Jurkat, Clone E6-1 (cell line): Measurements from ENCODE around the gene SHROOM3.
"Not testable (repeated sequence)": the region's sequence is repeated elsewhere in the genome, so short reads cannot be mapped to it uniquely, and the experiment has no call there.

ENCODE experiments used
- DNase-seq: peaks from one replicate; pipeline ENCODE4 v3.0.0-alpha.2; 2011; ENCODE audit warnings: low read depth, low spot score
- H3K4me3 ChIP-seq: 2 replicates; pipeline ENCODE4 v1.5.1; 2011; ENCODE audit warnings: mild to moderate bottlenecking, low read length, control low read depth, moderate library complexity

The SHROOM3 gene

GRCh38 chr4:76720121-76720520 is 285.1 kb downstream of the SHROOM3 start:
- no peak overlapping the region for H3K4me3 ChIP-seq
- DNase-seq, result no peak

- H3K4me3 ChIP-seq, DNase-seq: not testable (repeated sequence)
Observed at GRCh38 chr4:76722146-76722545, 287.1 kb downstream of the SHROOM3 start.

GRCh38 chr4:76722838-76723237 is 287.8 kb downstream of the SHROOM3 start:
- H3K4me3 ChIP-seq, result no peak overlapping the region
- DNase-seq, result no peak

- no peak for DNase-seq
Observed at GRCh38 chr4:76723373-76723772, 288.3 kb downstream of the SHROOM3 start.

GRCh38 chr4:76723924-76724323 is 288.9 kb downstream of the SHROOM3 start:
- DNase-seq, result no peak
- no peak overlapping the region for H3K4me3 ChIP-seq

More at GRCh38 chr4:76723373-76723772, 288.3 kb downstream of the SHROOM3 start:
- no peak overlapping the region for H3K4me3 ChIP-seq

- no peak for DNase-seq
Observed at GRCh38 chr4:76725039-76725438, 290.0 kb downstream of the SHROOM3 start.

DNA sequence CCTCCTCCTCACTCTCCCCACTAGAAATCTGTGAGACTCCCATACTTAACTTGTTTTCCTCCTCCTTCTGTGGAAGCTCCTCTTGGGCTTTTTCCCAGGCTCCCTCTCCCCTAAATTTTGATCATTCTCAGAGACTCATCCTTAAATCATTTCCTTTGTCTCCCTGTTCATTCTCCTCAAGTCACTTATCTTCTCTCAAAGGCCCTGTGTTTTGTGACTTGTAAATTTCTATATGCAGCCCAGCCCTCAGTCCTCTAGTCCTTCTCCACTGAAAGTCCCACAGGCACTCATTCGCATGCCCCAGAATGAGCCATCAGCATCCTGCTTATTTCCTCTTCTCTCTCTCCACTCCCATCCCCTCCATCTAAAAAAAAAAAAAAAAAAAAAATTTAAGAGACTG is 291.1 kb downstream of the SHROOM3 start:
- no peak overlapping the region for H3K4me3 ChIP-seq
- no peak for DNase-seq

More at GRCh38 chr4:76725039-76725438, 290.0 kb downstream of the SHROOM3 start:
- H3K4me3 ChIP-seq, result no peak overlapping the region

- no peak for DNase-seq
Observed at GRCh38 chr4:76726631-76727030, 291.6 kb downstream of the SHROOM3 start.

GRCh38 chr4:76727934-76728333 is 292.9 kb downstream of the SHROOM3 start:
- H3K4me3 ChIP-seq, DNase-seq: not testable (repeated sequence)

More at GRCh38 chr4:76726631-76727030, 291.6 kb downstream of the SHROOM3 start:
- no peak overlapping the region for H3K4me3 ChIP-seq

DNA sequence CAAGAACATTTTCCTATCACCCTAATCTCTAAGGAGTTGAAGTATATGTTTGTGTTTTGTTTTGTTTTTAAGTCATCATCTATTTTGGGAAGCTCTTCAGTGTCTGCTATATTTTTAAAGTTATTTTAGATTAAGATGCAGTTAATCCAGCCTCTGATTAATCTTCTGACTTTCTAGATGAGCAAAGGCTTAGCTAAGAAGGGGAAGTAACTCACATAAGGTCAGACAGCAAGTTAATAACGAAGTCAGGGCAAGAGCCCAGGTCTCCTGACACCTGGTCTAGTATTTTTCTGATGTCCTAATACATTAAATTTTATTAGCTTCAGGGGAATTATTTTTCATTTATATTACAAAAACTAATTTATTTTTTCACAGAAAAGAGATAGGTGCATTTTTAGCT is 294.4 kb downstream of the SHROOM3 start:
- DNase-seq, result no peak
- H3K4me3 ChIP-seq, result no peak overlapping the region

GRCh38 chr4:76729980-76730379 is 295.0 kb downstream of the SHROOM3 start:
- DNase-seq, result no peak
- H3K4me3 ChIP-seq, result no peak overlapping the region

- DNase-seq, result no peak
- H3K4me3 ChIP-seq, result no peak overlapping the region
Observed at GRCh38 chr4:76732246-76732645, 297.2 kb downstream of the SHROOM3 start.

DNA sequence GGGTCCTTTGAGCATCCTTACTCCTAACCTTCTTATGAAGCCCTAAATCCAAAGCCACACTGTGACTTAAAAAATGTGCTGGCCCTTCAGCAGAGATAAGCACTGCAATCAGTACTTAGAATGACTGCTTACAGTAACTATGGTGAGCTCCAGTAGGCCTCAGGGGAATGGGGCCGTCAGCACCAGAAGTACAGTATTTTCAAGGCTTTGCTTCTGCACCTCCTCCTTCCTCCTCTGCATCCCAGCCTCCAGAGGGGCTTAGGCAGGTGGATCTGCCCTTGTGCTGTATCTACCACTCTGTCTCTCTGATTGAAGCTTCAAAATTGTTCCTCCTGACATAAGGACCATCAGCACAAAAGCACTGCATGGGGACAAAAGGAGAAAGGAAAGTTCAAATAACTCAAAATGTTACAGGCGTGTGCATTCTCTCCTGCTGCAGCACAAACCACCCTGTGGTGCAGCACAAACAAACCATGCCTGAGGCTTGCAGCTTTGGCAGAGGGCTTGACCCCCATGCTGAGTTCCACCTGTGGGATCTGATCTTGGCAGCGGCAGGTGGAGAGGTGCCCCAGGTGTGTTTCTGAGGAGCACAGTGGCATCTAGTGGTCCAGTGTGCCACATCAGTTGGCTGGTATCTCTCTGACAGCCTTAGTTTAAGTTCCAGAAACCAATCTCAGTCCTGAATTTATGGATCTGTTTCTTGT is 298.2 kb downstream of the SHROOM3 start:
- no peak for DNase-seq
- H3K4me3 ChIP-seq, result no peak overlapping the region

GRCh38 chr4:76736414-76736813 is 301.4 kb downstream of the SHROOM3 start:
- no peak for DNase-seq
- H3K4me3 ChIP-seq, result no peak overlapping the region

GRCh38 chr4:76737180-76737579 is 302.2 kb downstream of the SHROOM3 start:
- no peak overlapping the region for H3K4me3 ChIP-seq
- DNase-seq, result no peak

- no peak overlapping the region for H3K4me3 ChIP-seq
- DNase-seq, result no peak
Observed at GRCh38 chr4:76737771-76738085, 302.7 kb downstream of the SHROOM3 start.

DNA sequence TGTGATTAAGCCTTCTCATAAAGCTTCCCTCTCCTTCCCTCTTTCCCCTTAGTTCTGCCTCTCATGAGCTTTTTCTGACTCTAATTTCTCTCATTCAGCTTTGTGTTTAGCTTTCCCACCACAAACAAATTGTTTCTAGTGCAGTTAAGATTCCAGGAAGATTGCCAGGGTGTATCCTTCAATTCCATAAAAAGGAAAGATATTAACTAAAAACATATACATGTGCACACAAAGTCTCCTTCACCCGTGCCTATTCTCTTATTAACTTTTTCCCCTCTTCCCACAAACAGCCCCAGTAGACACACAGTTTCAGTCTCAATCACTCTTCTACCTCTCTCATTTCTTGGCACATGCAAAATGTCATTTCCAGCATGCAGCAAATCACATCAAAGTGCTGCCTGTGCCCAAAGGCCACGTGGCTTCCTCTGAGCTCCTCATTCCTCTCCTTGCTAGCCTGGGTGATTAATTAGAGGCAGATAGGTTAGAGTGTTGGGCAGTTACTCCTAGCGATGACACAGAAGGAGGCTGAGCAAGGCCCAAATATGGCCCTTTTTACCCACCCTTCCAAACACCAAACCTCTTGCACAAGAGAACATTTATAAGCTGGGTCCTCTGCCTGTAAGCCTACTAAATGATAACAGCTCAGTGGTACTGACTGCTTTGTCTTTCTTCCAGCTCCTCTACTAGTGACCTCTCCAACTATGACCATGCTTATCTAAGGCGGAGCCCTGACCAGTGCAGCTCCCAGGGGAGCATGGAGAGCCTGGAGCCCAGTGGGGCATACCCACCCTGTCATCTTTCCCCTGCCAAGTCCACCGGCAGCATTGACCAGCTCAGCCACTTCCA is 303.3 kb downstream of the SHROOM3 start:
- DNase-seq, result no peak
- no peak overlapping the region for H3K4me3 ChIP-seq

DNA sequence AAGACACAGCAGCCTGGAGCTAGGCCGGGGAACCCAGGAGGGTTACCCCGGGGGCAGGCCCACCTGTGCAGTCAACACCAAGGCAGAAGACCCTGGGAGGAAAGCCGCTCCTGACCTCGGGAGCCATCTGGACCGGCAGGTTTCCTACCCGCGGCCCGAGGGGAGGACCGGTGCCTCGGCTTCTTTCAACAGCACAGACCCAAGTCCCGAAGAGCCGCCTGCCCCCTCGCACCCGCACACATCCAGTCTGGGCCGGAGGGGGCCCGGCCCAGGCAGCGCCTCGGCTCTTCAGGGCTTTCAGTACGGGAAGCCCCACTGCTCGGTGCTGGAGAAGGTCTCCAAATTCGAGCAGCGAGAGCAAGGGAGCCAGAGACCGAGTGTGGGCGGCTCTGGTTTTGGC is 305.2 kb downstream of the SHROOM3 start:
- no peak for DNase-seq
- no peak overlapping the region for H3K4me3 ChIP-seq

GRCh38 chr4:76740866-76741662 is 306.0 kb downstream of the SHROOM3 start:
- no peak overlapping the region for H3K4me3 ChIP-seq
- no peak for DNase-seq

DNA sequence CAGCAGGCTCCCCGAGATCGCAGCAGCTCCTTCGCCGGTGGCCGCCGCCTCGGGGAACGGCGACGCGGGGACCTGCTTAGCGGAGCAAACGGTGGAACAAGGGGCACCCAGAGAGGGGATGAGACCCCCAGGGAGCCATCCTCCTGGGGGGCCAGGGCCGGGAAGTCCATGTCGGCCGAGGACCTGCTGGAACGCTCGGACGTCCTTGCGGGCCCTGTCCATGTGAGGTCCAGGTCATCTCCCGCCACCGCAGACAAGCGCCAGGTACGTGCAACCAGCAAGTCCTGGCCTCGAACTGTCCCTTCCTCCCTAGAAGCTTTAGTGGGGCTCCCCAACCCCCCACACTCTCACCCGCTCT is 306.6 kb downstream of the SHROOM3 start:
- H3K4me3 ChIP-seq, result no peak overlapping the region
- DNase-seq, result no peak
